OCI-LY7 (cell line): ENCODE data around the gene CDCP2. TPM values are rescaled to one million over a fixed set of nuclear protein-coding genes. Genes with fewer than 3 reads are reported as not detected.

Source experiments
- BruUV-seq: library from RNA; stranded (reverse); fragments of 400-500 nt; replicated peaks from 2 replicates; lab custom pipeline; 2021; lab: Mats Ljungman, UMichigan
- CTCF ChIA-PET: fragments of 300-600 bp; sonication (Branson Sonifier 250); formaldehyde crosslinking; loops from one replicate; lab custom pipeline; 2022; ENCODE audit warnings: antibody characterized with exemption; ENCODE audit not compliant: unreplicated experiment; lab: Charles Lee
- POLR2A ChIA-PET: fragments of 300-600 bp; sonication (Branson Sonifier 250); formaldehyde crosslinking; loops from one replicate; lab custom pipeline; 2022; ENCODE audit warnings: antibody characterized with exemption; lab: Charles Lee
- DNase-seq: peaks from one replicate; pipeline ENCODE4 v3.0.0-alpha.2; 2015; ENCODE audit warnings: low spot score
- H2AFZ ChIP-seq: fragments of 200-600 bp; sonication (generic), shearing (Covaris generic); 2 replicates; pipeline ENCODE4 v1.6.1; 2014; ENCODE audit warnings: mild to moderate bottlenecking, antibody characterized with exemption, low read length, moderate library complexity
- H3K27ac ChIP-seq: fragments of 200-600 bp; sonication (generic); 2 replicates; pipeline ENCODE4 v1.5.1; 2014; ENCODE audit warnings: mixed run types, low read depth, mild to moderate bottlenecking, moderate library complexity, low read length, inconsistent platforms; ENCODE audit not compliant: poor library complexity, severe bottlenecking
- H3K36me3 ChIP-seq: fragments of 200-600 bp; sonication (generic); 2 replicates; pipeline ENCODE4 v1.6.1; 2014; ENCODE audit warnings: mild to moderate bottlenecking, antibody characterized with exemption, low read length, moderate library complexity, mixed read lengths; ENCODE audit not compliant: insufficient read depth
- H3K4me1 ChIP-seq: fragments of 200-600 bp; sonication (generic); 2 replicates; pipeline ENCODE4 v1.5.1; 2014; ENCODE audit warnings: mild to moderate bottlenecking, low read length; ENCODE audit not compliant: insufficient read depth, poor library complexity, severe bottlenecking
- H3K4me2 ChIP-seq: fragments of 200-600 bp; sonication (generic); 2 replicates; pipeline ENCODE4 v1.6.1; 2014; ENCODE audit warnings: mild to moderate bottlenecking, low read length
- H3K4me3 ChIP-seq: fragments of 200-600 bp; sonication (generic); 2 replicates; pipeline ENCODE4 v1.5.1; 2014; ENCODE audit warnings: mild to moderate bottlenecking, low read depth, low read length; ENCODE audit not compliant: poor library complexity, severe bottlenecking
- H3K79me2 ChIP-seq: fragments of 200-600 bp; sonication (generic); 2 replicates; pipeline ENCODE4 v1.6.1; 2016; ENCODE audit warnings: low read depth, mild to moderate bottlenecking, low read length, moderate library complexity, mixed read lengths; ENCODE audit not compliant: insufficient read depth
- H3K9me2 ChIP-seq: fragments of 200-600 bp; sonication (generic); 2 replicates; pipeline ENCODE4 v1.6.1; 2016; ENCODE audit warnings: mild to moderate bottlenecking, low read length, mixed read lengths; ENCODE audit not compliant: insufficient read depth
- H3K9me3 ChIP-seq: fragments of 200-600 bp; sonication (generic); 2 replicates; pipeline ENCODE4 v1.6.1; 2014; ENCODE audit warnings: mild to moderate bottlenecking, mixed run types, low read length, mixed read lengths
- H4K20me1 ChIP-seq: fragments of 200-600 bp; sonication (generic); 2 replicates; pipeline ENCODE4 v1.6.1; 2014; ENCODE audit warnings: mild to moderate bottlenecking, antibody characterized with exemption, low read length, moderate library complexity, mixed read lengths; ENCODE audit not compliant: insufficient read depth
- CTCF ChIP-seq: fragments of 200-600 bp; sonication (generic); conservative IDR thresholded peaks from 2 replicates; pipeline ENCODE4 v1.5.1; 2014; ENCODE audit warnings: mild to moderate bottlenecking, antibody characterized with exemption, low read length, moderate library complexity, mixed read lengths
- EZH2phosphoT487 ChIP-seq: fragments of 200-600 bp; sonication (generic); IDR thresholded peaks from 2 replicates; pipeline ENCODE4 v1.6.1; 2018; ENCODE audit warnings: low read depth, borderline replicate concordance, mild to moderate bottlenecking, mixed run types, antibody characterized with exemption, low read length, moderate library complexity, mixed read lengths
- intact Hi-C: fragments of 100-400 bp; cut with micrococcal nuclease; formaldehyde crosslinking; loops from one replicate; pipeline ENCODE4 v1.10.0; 2022; ENCODE audit not compliant: unreplicated experiment
- total RNA-seq, 2 experiments: library from RNA; depleted of rRNA in 1 of 2; stranded (reverse); fragments of >200 nt in 1 of 2; shearing (Covaris generic) in 1 of 2; gene quantifications; 2 replicates each; pipeline ENCODE4 v1.2.3, GENCODE V29; 2014 to 2022

The CDCP2 gene
- total RNA-seq, 2 experiments from 2014 or later = 0.09 TPM; not detected in 1

- Histone ChIP-seq H3K4me3 (no peak overlapping the region), H4K20me1 (no peaks in the 10 kb centered on the region), H3K79me2 (no peaks in the 10 kb centered on the region), H3K27ac (no peak overlapping the region), H3K9me3 (no peaks in the 10 kb centered on the region), H3K36me3 (no peaks in the 10 kb centered on the region), H3K4me2 (no peak overlapping the region), H3K4me1 (no peaks in the 10 kb centered on the region), H2AFZ (no peak overlapping the region), H3K9me2 (no peaks in the 10 kb centered on the region)
- intact Hi-C loops = no loop called here
- ChIA-PET POLR2A (no interaction called here), CTCF (no interaction called here)
- DNase-seq = no peak
- BruUV-seq = no TSS peak
- no peak for TF ChIP-seq EZH2phosphoT487
- TF ChIP-seq CTCF = no peak
These were observed 13.8 kb downstream of the CDCP2 start for GRCh38 chr1:54138994-54139393.

GRCh38 chr1:54137534-54138061 lies 15.2 kb downstream of the CDCP2 start:
- CTCF ChIA-PET = no interaction called here
- no peak for DNase-seq
- Histone ChIP-seq H3K4me1 (no peaks in the 10 kb centered on the region), H3K4me2 (no peak overlapping the region), H4K20me1 (no peaks in the 10 kb centered on the region), H3K9me3 (no peaks in the 10 kb centered on the region), H3K4me3 (no peak overlapping the region), H3K27ac (no peak overlapping the region), H3K9me2 (no peaks in the 10 kb centered on the region), H3K36me3 (no peaks in the 10 kb centered on the region), H2AFZ (no peak overlapping the region), H3K79me2 (no peaks in the 10 kb centered on the region)
- intact Hi-C loops = no loop called here
- no peak for TF ChIP-seq EZH2phosphoT487
- TF ChIP-seq CTCF = no peak
- POLR2A ChIA-PET = no interaction called here
- BruUV-seq = no TSS peak

GRCh38 chr1:54136963-54137533 lies 15.8 kb downstream of the CDCP2 start:
- no TSS peak for BruUV-seq
- ChIA-PET POLR2A (interaction anchor here (0.5 kb wide), 1 partner anchor 520 kb away, joined by 3 read pairs; no protein-coding TSS in a partner anchor), CTCF (no interaction called here)

More at GRCh38 chr1:54136963-54137533, 15.8 kb downstream of the CDCP2 start:
- no peaks in the 10 kb centered on the region for H3K79me2 ChIP-seq
- H3K27ac ChIP-seq = no peak overlapping the region
- H3K9me2 ChIP-seq = no peaks in the 10 kb centered on the region
- no peaks in the 10 kb centered on the region for H3K36me3 ChIP-seq
- TF ChIP-seq CTCF = no peak
- TF ChIP-seq EZH2phosphoT487 = no peak
- H4K20me1 ChIP-seq = no peaks in the 10 kb centered on the region
- H3K9me3 ChIP-seq = no peaks in the 10 kb centered on the region
- H2AFZ ChIP-seq = no peak overlapping the region
- H3K4me2 ChIP-seq = no peak overlapping the region
- DNase-seq = no peak
- H3K4me1 ChIP-seq = no peaks in the 10 kb centered on the region
- no peak overlapping the region for H3K4me3 ChIP-seq
- intact Hi-C loops = no loop called here
